SU-DHL-6 (cell line): ENCODE data around the gene MARS1.

ENCODE experiments used
- EZH2phosphoT487 ChIP-seq: fragments of 200-600 bp; sonication (generic), shearing (Covaris generic); conservative IDR thresholded peaks from 2 replicates; pipeline ENCODE4 v1.6.1; 2018; ENCODE audit warnings: mild to moderate bottlenecking, antibody characterized with exemption, low read length, moderate library complexity, mixed read lengths
- TF ChIP-seq, protein P1 (sequence below): fragments of 200-600 bp; sonication (generic); IDR thresholded peaks from one replicate; pipeline ENCODE4 v1.5.1; 2017; ENCODE audit warnings: antibody characterized with exemption, mild to moderate bottlenecking, low read length, moderate library complexity; ENCODE audit not compliant: insufficient read depth, poor library complexity, severe bottlenecking

DNA sequence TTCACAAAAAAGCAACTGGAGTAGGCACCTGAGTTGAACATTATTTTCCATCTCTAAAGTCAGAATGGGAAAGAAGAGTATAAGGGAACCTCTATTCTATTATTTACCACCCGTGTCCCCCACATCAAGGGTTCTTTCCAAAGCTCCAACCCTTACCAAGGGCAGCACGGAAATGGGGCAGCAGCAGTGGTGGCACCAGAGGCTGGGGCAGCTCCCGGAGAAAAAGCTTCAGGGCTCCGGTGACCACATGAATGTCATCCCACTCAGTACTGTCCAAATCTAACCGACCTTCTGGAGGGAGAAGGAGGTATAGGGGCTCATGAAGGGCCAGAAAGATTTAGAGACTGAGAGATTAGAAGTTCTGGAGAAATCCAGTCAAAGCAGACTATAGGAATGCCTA, 14.0 kb upstream of the MARS1 start:
- TF ChIP-seq, protein P1, sequence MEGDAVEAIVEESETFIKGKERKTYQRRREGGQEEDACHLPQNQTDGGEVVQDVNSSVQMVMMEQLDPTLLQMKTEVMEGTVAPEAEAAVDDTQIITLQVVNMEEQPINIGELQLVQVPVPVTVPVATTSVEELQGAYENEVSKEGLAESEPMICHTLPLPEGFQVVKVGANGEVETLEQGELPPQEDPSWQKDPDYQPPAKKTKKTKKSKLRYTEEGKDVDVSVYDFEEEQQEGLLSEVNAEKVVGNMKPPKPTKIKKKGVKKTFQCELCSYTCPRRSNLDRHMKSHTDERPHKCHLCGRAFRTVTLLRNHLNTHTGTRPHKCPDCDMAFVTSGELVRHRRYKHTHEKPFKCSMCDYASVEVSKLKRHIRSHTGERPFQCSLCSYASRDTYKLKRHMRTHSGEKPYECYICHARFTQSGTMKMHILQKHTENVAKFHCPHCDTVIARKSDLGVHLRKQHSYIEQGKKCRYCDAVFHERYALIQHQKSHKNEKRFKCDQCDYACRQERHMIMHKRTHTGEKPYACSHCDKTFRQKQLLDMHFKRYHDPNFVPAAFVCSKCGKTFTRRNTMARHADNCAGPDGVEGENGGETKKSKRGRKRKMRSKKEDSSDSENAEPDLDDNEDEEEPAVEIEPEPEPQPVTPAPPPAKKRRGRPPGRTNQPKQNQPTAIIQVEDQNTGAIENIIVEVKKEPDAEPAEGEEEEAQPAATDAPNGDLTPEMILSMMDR: no peak
- no peak for TF ChIP-seq EZH2phosphoT487
